ENCODE data around the gene FAM210A.

FAM210A gene

DNA sequence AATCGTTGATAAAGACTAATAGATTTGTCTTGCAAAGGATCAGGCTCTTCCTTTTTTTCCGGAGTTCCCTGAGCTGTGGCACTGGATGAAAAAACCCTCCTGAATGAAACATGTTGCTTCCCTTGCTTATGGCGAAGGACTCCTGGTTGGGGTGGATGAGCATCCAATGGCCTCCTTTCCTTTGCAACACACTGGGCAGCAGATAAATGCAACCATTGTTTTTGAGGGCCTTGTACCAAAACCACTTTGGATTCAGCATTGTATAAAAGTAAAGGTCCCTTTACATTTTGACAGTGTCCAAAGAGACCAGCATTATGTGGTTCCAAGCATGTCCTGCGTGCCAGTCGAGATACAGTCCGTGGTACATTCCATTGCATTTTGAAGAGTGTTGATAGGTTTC is 44.7 kb downstream of the FAM210A start:
- no peak for DNase-seq
- TF ChIP-seq POLR2A (IDR thresholded peaks at IDR 0.05; ENCODE audit: low read length) (no peak), GATA1 (IDR thresholded peaks at IDR 0.05; ENCODE audit: low read depth, low read length) (no peak)

DNA sequence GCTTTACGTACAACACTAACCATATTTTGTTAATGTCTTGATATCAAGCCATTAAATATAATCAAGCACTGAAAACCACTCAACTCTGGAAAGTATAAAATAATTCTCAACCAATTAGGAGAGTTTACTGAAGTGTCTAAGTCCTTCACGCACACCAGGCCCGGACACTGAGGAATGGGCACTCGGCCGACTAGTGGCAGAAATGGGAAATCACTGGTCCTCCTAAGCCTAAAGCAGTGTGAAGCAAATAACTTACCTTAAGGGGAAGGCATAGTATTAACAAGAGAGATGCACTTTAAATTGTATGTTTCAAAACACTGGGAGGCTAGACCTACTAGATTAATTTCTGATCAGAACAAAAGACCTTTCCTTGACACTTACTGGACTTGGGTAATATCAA is 45.7 kb downstream of the FAM210A start:
- DNase-seq, result peak; percentile 49 to 55

DNA sequence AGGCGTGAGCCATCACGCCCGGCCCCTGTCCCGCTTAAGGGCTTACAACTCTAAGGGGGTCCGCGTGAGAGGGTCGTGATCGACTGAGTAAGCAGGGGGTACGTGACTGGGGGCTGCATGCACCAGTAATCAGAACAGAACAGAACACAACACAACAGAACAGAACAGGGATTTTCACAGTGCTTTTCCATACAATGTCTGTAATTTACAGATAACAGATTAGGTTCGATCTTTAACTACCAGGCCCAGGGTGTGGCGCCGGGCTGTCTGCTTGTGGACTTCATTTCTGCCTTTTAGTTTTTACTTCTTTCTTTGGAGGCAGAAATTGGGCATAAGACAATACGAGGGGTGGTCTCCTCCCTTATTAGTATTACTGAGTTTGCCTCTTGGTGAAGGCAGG is 49.0 kb downstream of the FAM210A start:
- peak in 1 of 2 experiments; percentile 63 for DNase-seq

More for the DNA sequence above, 45.7 kb downstream of the FAM210A start:
- TF ChIP-seq POLR2A (IDR thresholded peaks at IDR 0.05; ENCODE audit: low read length), result no peak
- TF ChIP-seq GATA1 (IDR thresholded peaks at IDR 0.05; ENCODE audit: low read depth, low read length), result no peak

DNA sequence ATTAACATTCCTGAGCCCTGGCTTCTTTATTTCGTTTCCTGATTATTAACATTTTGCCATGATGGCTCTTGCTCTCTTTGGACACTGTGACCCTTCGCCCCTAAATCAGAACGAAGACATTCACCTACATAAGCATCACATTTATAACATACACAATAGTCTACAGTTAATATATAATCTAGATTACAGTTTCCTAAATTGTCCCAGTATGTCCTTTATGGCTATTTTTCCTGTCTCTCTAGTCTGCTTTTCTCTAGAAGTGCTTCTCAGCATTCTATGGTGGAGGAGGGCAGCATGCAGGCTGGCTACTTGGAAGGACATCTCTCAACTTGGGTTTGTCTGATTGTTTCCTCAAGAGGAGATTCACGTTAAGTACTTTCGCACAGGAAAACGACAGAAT is 49.9 kb downstream of the FAM210A start:
- no peak for TF ChIP-seq POLR2A (IDR thresholded peaks at IDR 0.05; ENCODE audit: low read length)
- no peak for TF ChIP-seq GATA1 (IDR thresholded peaks at IDR 0.05; ENCODE audit: low read depth, low read length)
- DNase-seq, result no peak

DNA sequence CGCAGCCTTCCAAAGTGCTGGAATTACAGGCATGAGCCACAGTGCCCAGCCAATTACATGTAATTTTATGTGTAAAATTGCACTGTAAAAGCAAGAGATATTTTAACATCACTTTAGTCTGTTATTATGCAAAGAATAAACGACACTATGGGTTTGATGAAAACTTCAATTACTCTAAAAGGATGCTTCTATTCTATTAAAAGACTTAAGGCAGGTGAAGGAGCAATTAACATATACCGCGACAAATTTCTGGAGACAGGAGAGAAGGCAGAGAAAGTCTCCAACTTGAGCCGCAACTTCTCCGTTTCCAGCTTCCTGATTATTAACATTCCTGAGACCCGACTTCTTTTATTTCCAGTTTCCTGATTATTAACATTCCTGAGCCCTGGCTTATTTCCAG is 53.7 kb downstream of the FAM210A start:
- no peak for DNase-seq
- TF ChIP-seq POLR2A (IDR thresholded peaks at IDR 0.05; ENCODE audit: low read length) (no peak), GATA1 (IDR thresholded peaks at IDR 0.05; ENCODE audit: low read depth, low read length) (no peak)

DNA sequence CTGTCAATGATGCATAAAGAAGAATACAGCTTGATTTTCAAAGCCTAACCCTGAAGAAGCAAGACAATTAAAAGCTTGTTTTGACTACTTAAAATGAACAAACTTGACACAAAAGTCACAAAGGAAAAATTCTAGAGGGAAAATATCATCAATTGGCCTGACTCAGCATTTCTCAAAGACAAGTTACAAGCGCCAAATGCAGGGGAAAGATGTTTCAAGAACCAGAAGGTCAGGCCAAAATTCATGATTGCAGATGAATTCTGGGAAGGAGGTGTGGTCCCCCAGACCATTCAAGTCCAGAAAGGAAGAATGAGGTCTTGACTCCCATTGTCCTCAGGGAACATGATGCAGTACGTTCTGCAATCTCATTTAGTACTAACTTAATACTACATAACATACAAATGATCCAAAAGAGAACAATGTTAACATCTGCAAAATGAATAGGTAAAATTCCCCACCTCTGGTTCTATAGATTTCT is 64.5 kb downstream of the FAM210A start:
- DNase-seq, result no peak
- TF ChIP-seq GATA1 (IDR thresholded peaks at IDR 0.05; ENCODE audit: low read depth, low read length) (no peak), POLR2A (IDR thresholded peaks at IDR 0.05; ENCODE audit: low read length) (no peak)

DNA sequence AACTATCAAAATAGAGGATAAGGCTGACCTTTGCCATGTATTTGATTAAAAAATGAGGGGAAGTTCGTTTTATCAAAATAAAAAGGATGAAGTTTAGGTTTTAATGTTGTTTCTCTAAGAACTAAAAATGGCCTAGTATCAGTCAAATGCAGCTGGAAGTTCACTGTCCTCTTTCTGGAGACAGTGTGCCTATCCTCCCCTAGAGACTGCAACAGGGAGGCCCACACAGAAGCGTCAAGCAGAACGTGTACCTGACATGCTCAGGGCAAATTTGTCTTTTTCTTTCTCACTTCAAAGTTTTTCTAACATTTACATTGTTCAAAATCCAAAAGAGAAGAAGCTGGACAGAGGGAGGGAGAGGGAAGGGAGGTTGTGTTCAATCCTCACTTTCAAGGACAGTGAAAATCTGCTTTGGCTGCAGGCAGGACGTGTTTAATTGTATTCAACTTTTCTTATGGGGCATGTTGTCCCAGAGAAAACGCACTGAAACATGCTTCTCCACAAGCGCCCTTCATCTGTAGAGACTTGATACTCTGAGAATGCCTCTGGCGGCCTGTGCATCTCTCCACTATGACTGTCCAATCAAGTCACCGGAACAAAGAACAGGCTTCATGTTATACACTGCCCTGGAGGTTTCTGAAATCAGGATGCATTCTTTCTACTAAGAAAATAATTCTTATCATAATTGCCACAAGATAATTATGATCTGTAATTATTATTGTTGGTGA is 65.1 kb downstream of the FAM210A start:
- no peak for DNase-seq
- no peak for TF ChIP-seq GATA1 (IDR thresholded peaks at IDR 0.05; ENCODE audit: low read depth, low read length)
- no peak for TF ChIP-seq POLR2A (IDR thresholded peaks at IDR 0.05; ENCODE audit: low read length)

DNA sequence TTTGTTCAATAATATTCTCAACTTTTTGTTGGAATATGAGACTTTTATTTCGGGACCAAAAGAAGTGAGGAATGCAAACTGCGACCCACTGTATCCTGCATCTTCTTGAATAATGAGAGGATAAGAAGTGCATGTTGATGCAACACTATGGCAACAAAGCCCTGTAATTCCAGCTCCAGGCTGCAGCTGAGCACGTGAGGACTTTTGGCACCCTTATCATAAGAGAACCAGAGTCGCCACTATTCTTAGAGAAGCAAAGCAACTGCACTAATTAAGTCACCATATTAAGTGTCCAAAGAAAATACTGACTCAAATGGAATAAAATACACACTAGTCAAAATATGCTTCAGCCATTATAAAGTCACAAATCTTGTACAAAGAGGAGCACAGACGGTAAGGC is 65.8 kb downstream of the FAM210A start:
- TF ChIP-seq POLR2A (IDR thresholded peaks at IDR 0.05; ENCODE audit: low read length) (no peak), GATA1 (IDR thresholded peaks at IDR 0.05; ENCODE audit: low read depth, low read length) (no peak)
- peak in 1 of 2 experiments; percentile 32 for DNase-seq

DNA sequence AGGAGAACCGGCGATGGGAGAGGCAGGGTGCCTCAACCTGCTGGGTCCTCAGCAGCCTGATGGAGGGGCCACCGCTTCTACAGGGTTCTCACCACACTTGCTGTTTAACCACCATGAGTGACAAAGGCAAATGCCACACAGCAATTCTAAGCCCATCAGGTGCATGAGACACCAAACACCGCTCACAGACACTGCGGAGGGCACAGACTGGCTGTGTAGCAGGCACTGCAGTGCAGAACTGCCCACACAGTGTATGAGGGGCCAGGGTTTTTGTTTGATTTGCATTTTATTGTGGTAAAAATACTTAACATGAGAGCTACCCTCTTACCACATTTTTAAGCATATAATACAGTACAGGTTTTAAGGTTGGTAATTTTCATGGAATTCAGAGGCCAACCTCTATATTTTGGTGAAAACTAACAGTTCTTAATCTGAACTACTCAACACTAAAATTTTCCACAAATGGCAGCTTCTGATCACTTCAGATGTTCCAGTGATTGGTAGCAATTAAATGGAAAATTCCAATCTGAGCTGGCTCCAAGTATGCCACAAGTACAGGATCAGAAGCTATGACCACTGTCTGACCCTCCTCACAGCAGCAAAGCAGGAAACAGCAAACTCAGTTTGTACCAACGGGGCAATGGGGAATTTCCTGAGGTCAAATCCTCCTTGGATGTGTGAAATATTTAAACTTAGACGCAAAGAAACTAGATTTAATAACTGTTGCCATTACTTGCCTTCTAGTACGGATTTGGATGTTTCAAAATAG is 67.7 kb downstream of the FAM210A start:
- no peak for DNase-seq
- TF ChIP-seq GATA1 (IDR thresholded peaks at IDR 0.05; ENCODE audit: low read depth, low read length) (no peak), POLR2A (IDR thresholded peaks at IDR 0.05; ENCODE audit: low read length) (no peak)

DNA sequence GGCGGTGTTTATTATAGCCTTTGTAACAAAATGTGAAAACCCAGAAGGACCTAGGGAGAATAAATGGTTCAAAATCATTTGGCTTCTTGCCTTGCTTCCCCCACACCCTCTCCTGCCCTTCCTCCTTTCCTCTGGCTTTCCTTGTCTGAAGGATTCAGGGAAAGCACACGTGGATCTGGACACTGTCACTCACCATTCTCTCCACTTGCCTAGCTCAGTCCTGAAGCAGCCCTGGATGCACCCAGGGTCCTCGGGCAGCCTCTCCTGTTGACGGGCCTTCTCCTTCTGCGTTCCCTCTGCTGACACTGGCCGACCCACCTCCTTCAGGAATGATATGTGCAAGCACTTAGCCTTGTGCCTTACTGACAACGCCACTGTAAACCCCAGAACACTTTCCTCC is 68.4 kb downstream of the FAM210A start:
- no peak for DNase-seq
- TF ChIP-seq POLR2A (IDR thresholded peaks at IDR 0.05; ENCODE audit: low read length) (no peak), GATA1 (IDR thresholded peaks at IDR 0.05; ENCODE audit: low read depth, low read length) (no peak)

DNA sequence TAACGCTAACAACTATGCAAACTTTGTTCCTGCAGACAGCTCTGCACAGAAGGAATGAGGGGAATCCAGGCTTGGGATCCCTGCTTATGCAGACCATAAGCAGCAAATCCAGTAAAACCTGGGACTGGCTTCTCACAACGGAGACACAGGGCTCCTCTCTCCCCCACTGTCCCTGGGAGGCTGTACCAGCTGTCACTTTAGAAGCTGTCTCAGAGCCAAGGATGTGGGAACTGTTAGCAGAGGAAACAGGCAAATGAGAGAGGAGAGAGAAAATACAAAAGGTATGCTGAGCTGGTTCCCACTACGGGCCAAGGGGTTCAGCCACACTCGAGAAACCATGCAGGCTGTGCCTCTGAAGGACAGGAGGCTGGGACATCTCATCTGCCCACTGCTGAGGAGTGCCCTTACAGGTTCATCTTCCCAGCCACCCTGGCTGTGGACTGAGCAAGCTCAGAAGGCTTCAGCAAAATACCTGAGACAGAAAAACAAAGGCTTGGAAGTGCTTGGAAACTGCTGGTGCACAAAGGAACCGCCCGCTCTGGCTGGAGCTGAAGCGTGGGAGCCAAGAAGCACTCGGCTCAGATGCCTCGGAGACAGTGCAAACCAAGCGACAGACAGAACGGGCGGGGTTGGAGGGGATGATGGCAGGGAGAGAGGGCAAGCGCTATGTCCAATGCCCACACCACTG is 72.5 kb downstream of the FAM210A start:
- TF ChIP-seq POLR2A (IDR thresholded peaks at IDR 0.05; ENCODE audit: low read length), result no peak
- no peak for TF ChIP-seq GATA1 (IDR thresholded peaks at IDR 0.05; ENCODE audit: low read depth, low read length)
- DNase-seq, result no peak

DNA sequence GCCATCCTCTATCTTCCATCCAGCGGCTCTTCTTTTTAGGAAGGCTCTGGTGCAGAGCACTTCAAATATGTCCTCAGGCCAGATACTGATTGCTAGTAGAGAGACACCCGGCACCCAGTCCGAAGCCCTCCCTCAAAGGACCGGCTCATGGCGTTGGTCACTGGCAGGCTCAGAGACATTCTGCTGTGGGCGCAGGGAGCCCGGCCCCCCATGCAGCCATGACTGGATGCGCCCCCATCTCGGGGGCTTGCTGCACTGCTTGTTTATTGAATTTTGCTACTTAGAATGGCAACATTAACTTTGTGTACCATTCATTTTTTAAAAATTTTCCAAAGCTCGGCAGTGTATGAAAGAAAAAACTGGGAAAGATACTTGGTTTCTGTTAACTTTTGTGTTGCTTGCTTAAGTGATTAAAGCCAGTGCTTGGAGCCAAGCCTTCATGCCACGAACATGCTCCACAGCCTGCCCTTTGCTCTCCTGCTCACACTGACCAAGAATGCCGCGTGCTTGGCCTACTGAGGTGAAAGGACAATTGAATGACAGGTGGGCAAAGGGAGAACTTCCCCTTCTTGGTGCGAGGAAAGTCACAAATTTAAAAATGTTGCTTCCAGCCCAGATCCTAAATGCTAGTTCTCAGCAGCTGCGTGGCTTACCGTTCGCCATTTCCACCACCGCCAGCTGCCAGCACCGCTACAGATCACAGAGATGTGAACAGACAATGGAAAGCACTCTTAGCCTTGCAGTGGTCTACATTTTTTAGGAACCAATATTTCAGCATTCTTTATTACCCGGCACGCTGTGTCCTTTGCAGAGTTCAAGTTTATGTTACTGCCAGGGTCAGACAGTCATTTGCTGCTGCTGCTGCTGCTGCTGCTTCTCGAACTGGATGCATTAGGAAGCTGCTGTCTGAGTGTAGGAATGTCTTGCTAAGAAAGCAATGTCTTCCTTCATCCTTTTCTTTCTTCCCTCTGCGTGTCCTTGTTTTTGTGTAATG is 76.7 kb downstream of the FAM210A start:
- TF ChIP-seq POLR2A (IDR thresholded peaks at IDR 0.05; ENCODE audit: low read length) (no peak), GATA1 (IDR thresholded peaks at IDR 0.05; ENCODE audit: low read depth, low read length) (no peak)
- no peak for DNase-seq

DNA sequence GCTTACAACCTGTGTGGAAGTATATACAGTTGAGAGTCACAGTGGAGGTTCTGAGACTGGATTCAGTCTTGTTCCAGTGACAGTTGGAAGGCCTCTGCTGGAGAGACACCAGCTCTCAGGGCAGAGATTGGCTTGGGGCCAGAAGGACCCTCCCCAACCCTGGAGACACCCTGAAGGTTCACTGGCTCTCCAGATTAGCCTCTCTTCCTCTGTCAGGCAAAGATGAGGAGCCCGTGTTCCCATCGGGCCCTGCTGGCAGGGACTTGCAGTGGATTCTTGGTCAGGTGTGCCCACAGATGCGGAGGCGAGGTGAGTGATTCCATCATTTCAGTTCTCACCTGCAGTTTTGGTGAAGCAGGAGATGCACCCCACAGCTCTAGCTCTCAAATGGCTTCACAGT is 78.6 kb downstream of the FAM210A start:
- no peak for DNase-seq
- no peak for TF ChIP-seq POLR2A (IDR thresholded peaks at IDR 0.05; ENCODE audit: low read length)
- TF ChIP-seq GATA1 (IDR thresholded peaks at IDR 0.05; ENCODE audit: low read depth, low read length), result no peak
